H1 (cell line): Measurements from ENCODE around the gene TSHZ2. TPM values are rescaled to one million over a fixed set of nuclear protein-coding genes. Genes with fewer than 3 reads are reported as not detected.

Source experiments
- CTCF ChIA-PET: fragments of 300-600 bp; sonication (Branson Sonifier 250); formaldehyde crosslinking; loops from one replicate; lab custom pipeline; 2021; ENCODE audit not compliant: partially characterized antibody; lab: Charles Lee
- POLR2A ChIA-PET: fragments of 300-600 bp; sonication (Branson Sonifier 250); formaldehyde crosslinking; loops from one replicate; lab custom pipeline; 2021; ENCODE audit warnings: inconsistent platforms; ENCODE audit not compliant: partially characterized antibody; lab: Charles Lee
- DNase-seq, 2 experiments: peaks; one replicate each; pipeline versions ENCODE4 v3.0.0 to v3.0.0-alpha.2; 2010 to 2022; ENCODE audit warnings: low spot score in 2 of 2, low read depth in 1 of 2, mixed read lengths in 1 of 2
- FAIRE-seq: peaks from 2 replicates; lab custom pipeline; 2011; peaks lifted over from hg19 to GRCh38; lab: Jason Lieb, UNC
- H2AFZ ChIP-seq: 2 replicates; pipeline ENCODE4 v1.8.1; 2012; ENCODE audit warnings: low read length, inconsistent platforms
- H2AK5ac ChIP-seq: 2 replicates; pipeline ENCODE4 v1.6.1; 2013; ENCODE audit warnings: low read depth, low read length
- H2BK120ac ChIP-seq: replicated peaks from 2 replicates; pipeline ENCODE3; 2013; ENCODE audit warnings: low read depth, low read length, inconsistent platforms
- H2BK12ac ChIP-seq: 2 replicates; pipeline ENCODE4 v1.6.1; 2013; ENCODE audit warnings: low read depth, low read length
- H2BK15ac ChIP-seq: 2 replicates; pipeline ENCODE4 v1.6.1; 2013; ENCODE audit warnings: low read length
- H2BK20ac ChIP-seq: 2 replicates; pipeline ENCODE4 v1.6.1; 2013; ENCODE audit warnings: low read length
- H2BK5ac ChIP-seq: 2 replicates; pipeline ENCODE4 v1.6.1; 2013; ENCODE audit warnings: low read depth, low read length
- H3K14ac ChIP-seq: 2 replicates; pipeline ENCODE4 v1.6.1; 2013; ENCODE audit warnings: inconsistent platforms; ENCODE audit not compliant: insufficient read length
- H3K18ac ChIP-seq: 2 replicates; pipeline ENCODE4 v1.6.1; 2013; ENCODE audit warnings: low read length; ENCODE audit errors: extremely low read depth
- H3K23ac ChIP-seq: 2 replicates; pipeline ENCODE4 v1.6.1; 2013; ENCODE audit warnings: inconsistent platforms; ENCODE audit not compliant: insufficient read length
- H3K23me2 ChIP-seq: 2 replicates; pipeline ENCODE4 v1.6.1; 2013; ENCODE audit warnings: low read depth, low read length
- H3K27ac ChIP-seq: 2 replicates; pipeline ENCODE4 v1.6.1; 2011; ENCODE audit warnings: low read depth, low read length, inconsistent platforms
- H3K27me3 ChIP-seq, 4 experiments: replicated peaks in 1 of 4; 1 replicate in 1 of 4; 2 replicates in 3 of 4; pipeline versions ENCODE4 v1.6.1 to v1.8.1; 2011 to 2013; ENCODE audit warnings: low read length in 3 of 4, mild to moderate bottlenecking in 3 of 4, inconsistent platforms in 2 of 4, mixed read lengths in 2 of 4, moderate library complexity in 1 of 4; ENCODE audit not compliant: control insufficient read depth in 3 of 4, insufficient read depth in 3 of 4; ENCODE audit errors: extremely low read depth in 1 of 4
- H3K36me3 ChIP-seq, 4 experiments: 2 replicates each; pipeline versions ENCODE4 v1.6.1 to v1.8.1; 2011 to 2013; ENCODE audit warnings: mild to moderate bottlenecking in 4 of 4, low read length in 3 of 4, moderate library complexity in 2 of 4, control low read depth in 1 of 4, inconsistent platforms in 1 of 4; ENCODE audit not compliant: insufficient read depth in 4 of 4, control insufficient read depth in 2 of 4
- H3K4ac ChIP-seq: replicated peaks from 2 replicates; pipeline ENCODE3; 2013; ENCODE audit warnings: low read length, low read depth, mixed read lengths, inconsistent platforms; ENCODE audit not compliant: insufficient read length
- H3K4me1 ChIP-seq, 4 experiments: replicated peaks in 1 of 4; 1 replicate in 1 of 4; 2 replicates in 3 of 4; pipeline versions ENCODE4 v1.6.1 to v1.8.1; 2011 to 2013; ENCODE audit warnings: low read length in 3 of 4, inconsistent platforms in 2 of 4, mixed read lengths in 1 of 4; ENCODE audit not compliant: insufficient read depth in 4 of 4, control insufficient read depth in 3 of 4
- H3K4me2 ChIP-seq, 2 experiments: 2 replicates each; pipeline versions ENCODE4 v1.6.1 to v1.8.1; 2011 to 2013; ENCODE audit warnings: low read depth in 2 of 2, low read length in 2 of 2, control low read depth in 1 of 2, inconsistent platforms in 1 of 2, mild to moderate bottlenecking in 1 of 2; ENCODE audit not compliant: insufficient read depth in 1 of 2
- H3K4me3 ChIP-seq, 4 experiments: fragments of 200-600, 300-600 bp in 1 of 4; sonication (generic), shearing (Covaris generic), sonication (Bioruptor Twin) in 1 of 4; 2 replicates each; pipeline versions ENCODE4 v1.5.1 to v1.8.1; 2011 to 2016; ENCODE audit warnings: low read length in 4 of 4, low read depth in 3 of 4, control low read depth in 2 of 4, inconsistent platforms in 2 of 4, mild to moderate bottlenecking in 2 of 4, mixed read lengths in 1 of 4, moderate library complexity in 1 of 4; ENCODE audit not compliant: insufficient read depth in 2 of 4; ENCODE audit errors: extremely low read depth in 1 of 4
- H3K56ac ChIP-seq: replicated peaks from 2 replicates; pipeline ENCODE3; 2013; ENCODE audit warnings: low read depth, mild to moderate bottlenecking, mixed read lengths, low read length, inconsistent platforms; ENCODE audit not compliant: insufficient read length
- H3K79me1 ChIP-seq: 2 replicates; pipeline ENCODE4 v1.6.1; 2013; ENCODE audit warnings: low read depth, low read length, control low read depth
- H3K79me2 ChIP-seq, 2 experiments: 2 replicates each; pipeline versions ENCODE4 v1.6.1 to v1.8.1; 2012 to 2013; ENCODE audit warnings: low read length in 2 of 2, mild to moderate bottlenecking in 2 of 2, inconsistent platforms in 1 of 2; ENCODE audit not compliant: insufficient read depth in 2 of 2, control insufficient read depth in 1 of 2
- H3K9ac ChIP-seq, 4 experiments: replicated peaks in 1 of 4; 1 replicate in 1 of 4; 2 replicates in 3 of 4; pipeline versions ENCODE4 v1.6.1 to v1.8.1; 2011 to 2013; ENCODE audit warnings: low read depth in 3 of 4, low read length in 3 of 4, control low read depth in 2 of 4, mild to moderate bottlenecking in 2 of 4, moderate library complexity in 2 of 4, inconsistent platforms in 1 of 4; ENCODE audit errors: extremely low read depth in 1 of 4
- H3K9me3 ChIP-seq, 2 experiments: 2 replicates each; pipeline versions ENCODE4 v1.6.1 to v1.8.1; 2012 to 2013; ENCODE audit warnings: mild to moderate bottlenecking in 2 of 2, moderate library complexity in 2 of 2, control low read depth in 1 of 2, inconsistent platforms in 1 of 2, low read depth in 1 of 2, low read length in 1 of 2, mixed read lengths in 1 of 2; ENCODE audit not compliant: insufficient read depth in 2 of 2
- H4K20me1 ChIP-seq, 2 experiments: replicated peaks in 1 of 2; 2 replicates each; pipeline versions ENCODE3 to v1.8.1; 2011 to 2013; ENCODE audit warnings: inconsistent platforms in 2 of 2, low read length in 2 of 2, mild to moderate bottlenecking in 1 of 2; ENCODE audit not compliant: insufficient read depth in 2 of 2, control insufficient read depth in 1 of 2
- H4K5ac ChIP-seq: 2 replicates; pipeline ENCODE4 v1.6.1; 2013; ENCODE audit warnings: low read length, low read depth, mixed read lengths, inconsistent platforms; ENCODE audit not compliant: insufficient read length
- H4K8ac ChIP-seq: 2 replicates; pipeline ENCODE4 v1.8.0; 2013; ENCODE audit warnings: mild to moderate bottlenecking, moderate library complexity, low read length, inconsistent platforms; ENCODE audit not compliant: insufficient read depth; ENCODE audit errors: extremely low read depth
- H4K91ac ChIP-seq: replicated peaks from 2 replicates; pipeline ENCODE3; 2013; ENCODE audit warnings: low read length, mixed read lengths, inconsistent platforms; ENCODE audit not compliant: insufficient read length
- CHD2 ChIP-seq: IDR thresholded peaks from 2 replicates; pipeline ENCODE4 v1.6.1; 2012; ENCODE audit warnings: low read length, improper control_type of control experiment
- WGBS, 2 experiments: shearing (Covaris generic) in 1 of 2; methylation state at CpG; one replicate each; pipeline versions ENCODE4 v1.1.6 to v1.1.7; 2013 to 2015; ENCODE audit warnings: low lambda C conversion rate in 2 of 2, mixed read lengths in 2 of 2, inconsistent platforms in 1 of 2, low coverage in 1 of 2, missing lambda C conversion rate in 1 of 2; ENCODE audit not compliant: insufficient replicate concordance in 2 of 2, insufficient coverage in 1 of 2, insufficient read length in 1 of 2; ENCODE audit errors: extremely low coverage in 1 of 2, missing lambda C conversion rate in 1 of 2; 5-methylcytosine and 5-hydroxymethylcytosine counted together
- polyA plus RNA-seq, 7 experiments: library from polyadenylated mRNA; depleted of rRNA in 3 of 7; stranded (reverse) in 5 of 7; unstranded in 2 of 7; fragments of >200 nt in 5 of 7; fragments of 200-250 nt in 2 of 7; gene quantifications; 1 replicate in 5 of 7; 2 replicates in 1 of 7; 4 replicates in 1 of 7; pipeline versions ENCODE4 v1.2.1 to v1.2.3, GENCODE V29; 2011 to 2013; ENCODE audit warnings: missing spikeins in 2 of 7, mixed read lengths in 2 of 7
- total RNA-seq: library from RNA; stranded (reverse); fragmentation: NEBNext Ultra II Directional; extraction: Animal tissue kit (Norgen Biotek cat#: 25700); gene quantifications from 2 replicates; pipeline ENCODE4 v1.2.1, GENCODE V29; 2021
- TF ChIP-seq, protein P1 (sequence below): IDR thresholded peaks from 2 replicates; pipeline ENCODE4 v1.6.1; 2012; ENCODE audit warnings: inconsistent platforms

Gene TSHZ2
- total and polyA plus RNA-seq, 2 of the 8 experiments (the other 6 are each of a cell fraction or from before 2014, with no cell fraction given), result 0.14 to 0.30 TPM

DNA sequence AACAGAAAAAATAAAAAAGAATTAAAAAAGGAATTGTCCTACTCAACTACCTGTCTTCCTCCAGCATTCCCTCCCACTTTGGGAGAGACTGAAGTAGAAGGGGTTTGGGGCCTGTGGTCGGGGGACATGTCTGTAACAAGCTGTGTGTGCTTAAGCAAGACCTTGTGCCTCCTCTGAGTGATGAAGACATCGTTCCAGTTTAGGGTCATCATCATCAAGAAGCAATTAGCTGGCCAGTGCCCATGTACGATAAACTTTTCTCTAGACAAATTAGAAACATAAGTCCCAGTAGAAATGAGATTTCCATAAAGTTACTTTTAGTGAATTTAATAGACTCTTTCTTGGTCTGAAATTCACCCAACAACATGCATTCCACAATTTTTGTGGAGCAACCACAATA, 348.5 kb downstream of the TSHZ2 start:
- no peak for FAIRE-seq
- ChIA-PET POLR2A (no interaction called here), CTCF (no interaction called here)
- no peaks in the 10 kb centered on the region for H3K27me3 ChIP-seq
- H3K23ac ChIP-seq, result no peak overlapping the region
- no peak overlapping the region for H2BK20ac ChIP-seq
- H3K14ac ChIP-seq, result no peak overlapping the region
- no peak overlapping the region for H2AK5ac ChIP-seq
- no peak overlapping the region for H4K5ac ChIP-seq
- H2BK5ac ChIP-seq, result no peak overlapping the region
- no peak overlapping the region for H3K4me3 ChIP-seq
- H3K23me2 ChIP-seq, result no peaks in the 10 kb centered on the region
- no peak overlapping the region for H3K27ac ChIP-seq
- no peak overlapping the region for H3K56ac ChIP-seq
- H2BK15ac ChIP-seq, result no peak overlapping the region
- no peak overlapping the region for H4K91ac ChIP-seq
- no peak for DNase-seq
- 89% methylated on average over 3 of the region's 3 CpGs; no CpG with 5 or more reads in 1 of the 2 experiments for WGBS, 2 experiments
- H3K79me1 ChIP-seq, result no peaks in the 10 kb centered on the region
- no peak overlapping the region for H4K8ac ChIP-seq
- no peaks in the 10 kb centered on the region for H3K9me3 ChIP-seq
- no peaks in the 10 kb centered on the region for H3K79me2 ChIP-seq
- H2AFZ ChIP-seq, result no peak overlapping the region
- H3K4me2 ChIP-seq, result no peak overlapping the region
- H3K4me1 ChIP-seq, result no peaks in the 10 kb centered on the region; a peak in 1 of 7 replicates
- no peak overlapping the region for H2BK12ac ChIP-seq
- H3K4ac ChIP-seq, result no peak overlapping the region
- H3K36me3 ChIP-seq, result no peaks in the 10 kb centered on the region
- H2BK120ac ChIP-seq, result no peak overlapping the region
- H3K18ac ChIP-seq, result no peak overlapping the region
- H3K9ac ChIP-seq, result no peak overlapping the region
- no peaks in the 10 kb centered on the region for H4K20me1 ChIP-seq
- no peak for TF ChIP-seq CHD2
- TF ChIP-seq, protein P1, sequence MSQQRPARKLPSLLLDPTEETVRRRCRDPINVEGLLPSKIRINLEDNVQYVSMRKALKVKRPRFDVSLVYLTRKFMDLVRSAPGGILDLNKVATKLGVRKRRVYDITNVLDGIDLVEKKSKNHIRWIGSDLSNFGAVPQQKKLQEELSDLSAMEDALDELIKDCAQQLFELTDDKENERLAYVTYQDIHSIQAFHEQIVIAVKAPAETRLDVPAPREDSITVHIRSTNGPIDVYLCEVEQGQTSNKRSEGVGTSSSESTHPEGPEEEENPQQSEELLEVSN, result no peak
